OCI-M2 (cell line): ENCODE results near the gene CYFIP1.
"Not testable (repeated sequence)": the region's sequence is repeated elsewhere in the genome, so short reads cannot be mapped to it uniquely, and the experiment has no call there.

Source experiments
- DNase-seq: peaks from one replicate; lab custom pipeline; 2025; ENCODE audit not compliant: unreplicated experiment; lab: John Stamatoyannopoulos, UW

The CYFIP1 gene

GRCh38 chr15:22980189-22981050 is at the start of gene CYFIP1:
TSS of gene CYFIP1 (minus strand) at chr15:22980368. CDS start at chr15:22947285, 33,083 bp downstream.
- DNase-seq: no peak

GRCh38 chr15:23026218-23026617 is 46.0 kb upstream of the CYFIP1 start:
- DNase-seq: no peak

DNA sequence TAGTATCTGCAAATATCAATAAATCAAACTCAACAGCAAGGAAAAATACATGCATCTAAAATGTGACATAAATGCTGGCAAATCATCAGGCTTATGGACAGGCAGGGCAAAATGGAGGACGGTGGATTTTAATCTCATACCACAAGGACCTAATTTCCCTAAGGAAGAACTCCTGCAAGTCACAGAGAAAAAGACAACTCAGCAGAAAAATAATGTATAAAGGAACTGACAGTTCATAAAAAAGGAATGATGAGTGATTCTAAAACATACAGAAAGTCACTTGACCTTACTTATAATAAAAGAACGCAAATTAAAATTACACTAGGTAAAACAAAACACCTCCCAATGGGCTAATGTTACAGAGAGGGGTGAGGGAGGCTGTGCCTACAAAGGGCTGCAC is 42.0 kb upstream of the CYFIP1 start:
- no peak for DNase-seq

GRCh38 chr15:23014394-23015000 is 34.3 kb upstream of the CYFIP1 start:
- no peak for DNase-seq

GRCh38 chr15:23013681-23014080 is 33.5 kb upstream of the CYFIP1 start:
- DNase-seq: no peak

GRCh38 chr15:23012616-23013015 is 32.4 kb upstream of the CYFIP1 start:
- DNase-seq: not testable (repeated sequence)

DNA sequence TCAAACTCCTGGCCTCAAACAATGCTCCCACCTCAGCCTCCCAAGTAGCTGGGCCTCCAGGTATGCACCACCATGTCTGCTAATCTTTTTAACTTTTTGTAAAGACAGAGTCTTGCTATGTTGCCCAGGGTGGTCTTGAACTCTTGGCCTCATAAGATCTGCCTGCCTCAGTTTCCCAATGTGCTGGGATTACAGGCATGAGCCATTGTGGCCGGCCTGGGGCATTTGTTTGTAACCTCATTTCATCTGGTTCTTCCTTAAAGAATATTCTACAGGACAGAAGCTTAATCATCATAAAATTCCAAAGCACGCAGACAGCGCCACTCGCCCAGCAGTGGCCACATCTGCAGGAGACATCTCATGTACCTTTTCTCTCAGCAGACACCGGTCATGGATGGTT is 23.6 kb upstream of the CYFIP1 start:
- no peak for DNase-seq

- no peak for DNase-seq
Observed at GRCh38 chr15:23002920-23003319, 22.8 kb upstream of the CYFIP1 start.

DNA sequence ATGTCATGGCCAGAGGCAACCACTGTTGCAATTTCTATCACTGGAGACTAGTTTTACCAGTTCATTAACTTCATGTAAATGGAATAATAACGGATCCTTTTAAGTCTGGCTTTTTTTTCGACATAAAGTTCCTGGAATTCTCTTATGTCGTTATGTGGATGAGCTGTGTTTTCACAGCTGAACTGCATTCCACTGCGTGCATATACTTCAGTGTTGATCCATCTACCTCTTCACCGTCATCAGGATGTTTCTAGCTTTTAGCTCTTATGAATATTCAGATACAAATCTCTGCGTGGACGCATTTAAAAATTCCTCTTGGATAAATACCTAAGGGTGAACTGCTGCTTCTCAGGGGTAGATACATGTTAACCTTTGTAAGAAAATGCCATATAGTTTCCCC is 15.6 kb upstream of the CYFIP1 start:
- DNase-seq: no peak

- DNase-seq: no peak
Observed at GRCh38 chr15:22992024-22992326, 11.8 kb upstream of the CYFIP1 start.

DNA sequence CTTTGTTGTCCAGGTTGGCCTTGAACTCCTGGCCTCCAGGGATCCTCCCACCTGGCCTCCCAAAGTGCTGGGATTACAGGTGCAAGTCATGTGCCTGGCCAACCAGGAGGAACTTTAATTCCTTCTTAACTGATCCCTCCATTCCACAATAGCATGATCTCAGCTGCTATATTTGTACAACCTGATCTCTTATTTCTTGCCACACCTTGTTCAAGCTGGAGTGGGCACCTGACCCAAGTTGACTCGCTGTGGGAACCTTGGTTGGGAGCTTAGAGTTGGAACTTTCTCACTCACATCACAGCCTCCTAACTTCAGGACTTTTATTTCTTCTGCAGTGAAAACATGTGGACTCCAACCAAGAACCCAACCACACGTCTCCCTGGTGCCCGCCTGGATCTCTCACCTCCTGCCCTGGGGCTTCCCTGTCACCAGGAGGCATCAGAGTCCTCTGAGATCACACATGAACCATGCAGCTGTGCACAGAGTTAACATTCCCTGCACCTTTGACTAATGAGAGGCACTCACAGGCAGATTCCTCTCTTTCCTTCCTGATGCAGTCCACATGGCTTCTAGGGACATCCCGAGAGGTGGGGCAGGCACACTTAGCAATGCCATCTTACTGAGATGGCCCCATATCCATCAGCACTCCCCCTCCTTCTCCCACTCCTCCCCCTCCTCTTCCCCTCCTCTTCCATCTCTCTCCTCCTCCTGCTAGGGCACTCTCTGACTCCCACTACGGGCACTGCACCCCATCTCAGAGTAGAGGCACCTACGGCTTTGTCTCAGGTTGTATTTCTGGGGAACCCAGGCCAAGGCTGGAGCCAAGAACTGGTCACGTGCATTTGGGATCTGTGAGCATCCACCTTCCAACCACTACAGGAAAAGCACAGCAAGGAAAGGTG is 9.7 kb upstream of the CYFIP1 start:
- no peak for DNase-seq

- no peak for DNase-seq
Observed at GRCh38 chr15:22988811-22989210, 8.6 kb upstream of the CYFIP1 start.

DNA sequence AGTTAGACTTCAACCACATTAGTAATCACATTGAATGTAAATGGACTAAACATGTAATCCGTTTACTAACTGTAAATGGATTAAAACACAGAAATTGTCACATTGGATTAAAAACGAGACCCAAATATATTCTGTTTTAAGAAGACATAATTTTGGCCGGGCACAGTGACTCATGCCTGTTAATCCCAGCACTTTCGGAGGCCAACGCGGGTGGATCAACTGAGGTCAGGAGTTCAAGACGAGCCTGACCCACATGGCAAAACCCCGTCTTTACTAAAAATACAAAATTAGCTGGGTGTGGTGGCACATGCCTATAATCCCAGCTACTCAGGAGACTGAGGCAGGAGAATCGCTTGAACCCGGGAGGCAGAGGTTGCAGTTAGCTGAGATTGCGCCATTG is 1.8 kb upstream of the CYFIP1 start:
- DNase-seq: not testable (repeated sequence)

DNA sequence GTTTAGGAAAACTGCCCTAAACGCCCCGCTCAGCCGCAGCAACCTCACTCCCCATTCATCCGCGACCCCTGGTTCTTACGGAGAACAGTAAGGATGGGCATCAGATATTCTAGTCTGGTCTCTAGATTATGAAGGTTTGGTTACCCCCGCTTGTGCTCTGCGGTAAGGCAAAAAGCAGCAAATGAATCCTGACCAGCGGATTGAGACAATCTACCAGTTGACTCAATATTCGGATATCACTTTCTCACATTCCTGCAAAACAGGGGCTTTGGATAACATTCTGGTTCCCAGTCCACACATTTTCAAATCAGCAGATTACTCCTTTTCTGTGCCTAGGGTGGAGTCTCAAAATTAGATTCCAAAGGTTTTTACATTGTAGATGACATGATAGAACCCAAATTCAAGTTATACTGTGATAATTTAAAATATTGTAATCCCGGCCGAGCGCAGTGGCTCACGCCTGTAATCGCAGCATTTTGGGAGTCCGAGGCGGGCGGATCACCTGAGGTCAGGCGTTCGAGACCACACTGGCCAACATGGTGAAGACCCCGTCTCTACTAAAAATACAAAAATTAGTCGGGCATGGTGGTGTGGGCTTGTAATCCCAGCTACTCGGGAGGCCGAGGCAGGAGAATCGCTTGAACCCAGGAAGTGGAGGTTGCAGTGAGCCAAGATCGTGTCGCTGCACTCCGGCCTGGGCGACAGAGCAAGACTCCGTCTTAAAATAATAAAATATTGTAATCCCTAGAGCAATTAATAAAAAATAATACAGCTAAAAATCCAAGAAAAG is 1.1 kb upstream of the CYFIP1 start:
- no peak for DNase-seq

DNA sequence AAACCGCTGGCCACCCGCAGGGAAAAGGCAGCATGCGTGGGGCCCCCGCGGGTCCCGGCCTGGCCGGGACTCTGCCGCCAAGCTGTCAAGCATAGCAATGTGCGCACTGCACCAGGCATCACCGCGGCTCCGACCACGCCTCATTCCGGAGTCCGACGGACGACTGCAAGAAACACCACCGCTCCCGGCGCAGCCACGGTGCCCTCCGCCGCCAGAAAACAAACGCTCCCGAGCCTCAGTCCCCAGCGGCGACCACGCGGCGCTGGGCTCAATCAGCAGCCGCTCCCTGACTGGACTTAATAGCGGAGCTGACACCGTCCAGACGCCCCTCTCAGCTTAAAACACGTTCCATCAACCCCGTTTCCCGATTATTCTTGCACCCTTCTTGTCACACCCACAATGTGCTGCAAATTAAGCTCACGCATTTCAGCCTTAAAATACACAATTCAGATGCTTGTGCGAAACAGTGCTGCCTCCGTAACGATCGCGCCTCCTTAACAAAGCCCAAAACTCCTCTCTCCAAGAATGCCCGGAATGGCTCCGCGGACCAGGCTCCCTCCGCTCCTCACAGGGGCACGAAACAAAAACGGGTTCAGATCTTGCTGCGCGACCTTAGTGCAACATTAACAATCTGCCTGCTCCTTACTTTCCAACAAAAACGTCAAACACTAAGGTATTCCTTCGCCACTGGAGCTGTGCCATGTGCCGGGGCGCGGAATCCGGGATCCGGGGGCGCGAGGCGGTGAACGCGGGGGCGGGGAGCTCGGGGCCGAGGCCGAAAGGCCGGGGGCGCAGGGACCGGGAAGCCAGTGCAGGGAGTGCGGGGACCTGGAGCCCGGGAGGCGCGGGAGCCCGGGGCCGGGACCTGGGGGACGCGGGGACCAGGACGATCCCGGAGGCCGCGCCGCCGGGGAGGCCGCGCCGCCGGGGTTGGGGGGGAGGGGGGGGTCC is 655 bp downstream of the CYFIP1 start:
- DNase-seq: no peak

DNA sequence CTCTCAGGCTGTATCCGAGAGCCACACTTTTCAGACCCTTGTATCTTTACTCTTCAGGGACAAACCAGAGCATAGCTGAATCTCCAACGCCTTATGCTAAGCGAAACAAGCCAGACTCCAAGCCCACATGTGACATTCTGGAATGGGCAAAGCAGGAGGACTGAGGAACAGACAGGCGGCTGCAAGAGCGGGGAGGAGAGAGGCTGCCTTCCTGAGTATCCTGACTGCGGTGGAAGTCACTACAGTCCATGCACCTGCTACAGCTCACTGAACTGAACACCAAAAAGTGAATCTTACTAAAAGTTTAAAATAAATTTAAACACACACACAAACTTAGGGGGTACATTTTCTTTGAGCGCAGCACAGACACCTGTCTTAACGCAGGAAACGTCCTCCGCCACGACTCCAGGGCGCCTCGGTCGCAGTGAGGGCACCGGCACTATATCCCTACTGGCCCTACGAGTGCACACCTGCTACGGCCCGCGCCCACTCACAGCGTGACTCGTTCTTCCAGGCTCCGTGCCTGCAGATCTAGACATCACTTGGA is 1.4 kb downstream of the CYFIP1 start:
- no peak for DNase-seq

DNA sequence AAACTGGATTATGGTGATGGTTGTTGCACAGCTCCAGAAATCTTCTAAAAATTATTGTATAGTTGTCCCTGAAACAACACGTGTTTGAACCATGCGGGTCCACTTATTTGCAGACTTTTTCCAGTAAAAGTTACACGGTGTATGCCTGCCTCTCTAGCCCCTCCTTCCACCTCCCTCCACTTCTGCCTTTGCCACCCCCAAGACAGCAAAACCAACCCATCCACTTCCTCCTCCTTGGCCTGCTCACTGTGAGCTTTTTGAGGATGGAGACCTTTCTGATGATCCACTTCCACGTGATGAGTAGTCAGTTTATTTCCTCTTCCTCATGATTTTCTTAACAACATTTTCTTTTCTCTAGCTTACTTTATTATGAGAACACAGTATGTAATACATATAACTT is 5.4 kb downstream of the CYFIP1 start:
- DNase-seq: no peak

DNA sequence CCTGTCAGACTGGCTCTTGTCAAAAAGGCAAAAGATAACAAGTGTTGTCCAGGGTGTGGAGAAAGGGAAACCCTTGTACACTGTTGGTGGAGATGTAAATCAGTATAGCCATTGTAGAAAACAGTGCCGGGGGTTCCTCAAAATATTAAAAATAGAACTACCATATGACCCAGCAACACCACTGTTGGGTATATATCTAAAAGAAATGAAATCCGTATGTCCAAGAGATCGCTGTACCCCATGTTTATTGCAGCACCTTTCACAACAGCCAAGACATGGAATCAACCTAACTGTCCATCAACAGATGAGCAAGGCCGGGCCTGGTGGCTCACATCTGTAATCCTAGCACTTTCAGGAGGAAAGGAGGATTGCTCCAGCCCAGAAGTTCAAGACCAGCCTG is 6.2 kb downstream of the CYFIP1 start:
- no peak for DNase-seq

GRCh38 chr15:22973286-22973685 is 6.9 kb downstream of the CYFIP1 start:
- DNase-seq: no peak

- DNase-seq: no peak
Observed at GRCh38 chr15:22969489-22969888, 10.7 kb downstream of the CYFIP1 start.
